IMR-90 (cell line): ENCODE results near the gene CXorf65. TPM values are rescaled to one million over a fixed set of nuclear protein-coding genes. Genes with fewer than 3 reads are reported as not detected.

ENCODE experiments used
- ATAC-seq: fragments of 200-7000 bp; cut with Tn5 transposase; 2 replicates; pipeline ENCODE4 v1.9.1; 2020; ENCODE audit warnings: low read depth, mild to moderate bottlenecking, moderate library complexity
- BruUV-seq: library from RNA; stranded (reverse); fragments of 400-500 nt; replicated peaks from 2 replicates; lab custom pipeline; 2021; lab: Mats Ljungman, UMichigan
- CTCF ChIA-PET: fragments of 300-600 bp; formaldehyde crosslinking; extraction: SDS; loops from one replicate; lab custom pipeline; 2021; ENCODE audit warnings: antibody characterized with exemption; lab: Yijun Ruan, JAX
- POLR2A ChIA-PET: fragments of 300-600 bp; sonication (Branson Sonifier 250); formaldehyde crosslinking; loops from one replicate; lab custom pipeline; 2022; ENCODE audit warnings: antibody characterized with exemption; ENCODE audit not compliant: unreplicated experiment; lab: Charles Lee
- DNase-seq: peaks from one replicate; pipeline ENCODE4 v3.0.0; 2013
- H2AFZ ChIP-seq: replicated peaks from 2 replicates; pipeline ENCODE3; 2013; ENCODE audit warnings: low read length, mild to moderate bottlenecking; ENCODE audit not compliant: poor library complexity
- H2AK5ac ChIP-seq: 2 replicates; pipeline ENCODE4 v1.6.1; 2013; ENCODE audit warnings: low read depth, low read length, inconsistent platforms
- H2AK9ac ChIP-seq: replicated peaks from 2 replicates; pipeline ENCODE3; 2013; ENCODE audit warnings: mild to moderate bottlenecking, low read depth, low read length, moderate library complexity; ENCODE audit not compliant: poor library complexity
- H2BK120ac ChIP-seq: 2 replicates; pipeline ENCODE4 v1.6.1; 2013; ENCODE audit warnings: low read depth, low read length, inconsistent platforms
- H2BK15ac ChIP-seq: 3 replicates; pipeline ENCODE4 v1.6.1; 2013; ENCODE audit warnings: low read depth, low read length, inconsistent platforms
- H2BK20ac ChIP-seq: 2 replicates; pipeline ENCODE4 v1.6.1; 2013; ENCODE audit warnings: low read depth, mild to moderate bottlenecking, inconsistent platforms, low read length, moderate library complexity
- H2BK5ac ChIP-seq: 2 replicates; pipeline ENCODE4 v1.6.1; 2013; ENCODE audit warnings: mild to moderate bottlenecking, low read depth, low read length, inconsistent platforms; ENCODE audit not compliant: poor library complexity, severe bottlenecking
- H3K14ac ChIP-seq: replicated peaks from 2 replicates; pipeline ENCODE4 v1.6.1; 2013; ENCODE audit warnings: low read depth, low read length, inconsistent platforms
- H3K18ac ChIP-seq: 2 replicates; pipeline ENCODE4 v1.6.1; 2013; ENCODE audit warnings: low read depth, low read length, control low read depth
- H3K23ac ChIP-seq: 2 replicates; pipeline ENCODE4 v1.6.1; 2013; ENCODE audit warnings: low read depth, low read length, inconsistent platforms
- H3K27ac ChIP-seq: 2 replicates; pipeline ENCODE4 v1.5.1; 2013; ENCODE audit warnings: mild to moderate bottlenecking, control low read depth, low read length; ENCODE audit not compliant: insufficient read depth
- H3K27me3 ChIP-seq: 2 replicates; pipeline ENCODE4 v1.6.1; 2013; ENCODE audit warnings: low read length; ENCODE audit not compliant: control insufficient read depth, insufficient read depth
- H3K36me3 ChIP-seq: 2 replicates; pipeline ENCODE4 v1.6.1; 2013; ENCODE audit warnings: low read length, mixed read lengths; ENCODE audit not compliant: control insufficient read depth, insufficient read depth
- H3K4ac ChIP-seq: 2 replicates; pipeline ENCODE4 v1.6.1; 2013; ENCODE audit warnings: low read depth, low read length, inconsistent platforms
- H3K4me1 ChIP-seq: 2 replicates; pipeline ENCODE4 v1.6.1; 2013; ENCODE audit warnings: low read length, mixed read lengths; ENCODE audit not compliant: control insufficient read depth, insufficient read depth
- H3K4me2 ChIP-seq: 2 replicates; pipeline ENCODE4 v1.6.1; 2013; ENCODE audit warnings: low read depth, mild to moderate bottlenecking, control low read depth, low read length, moderate library complexity
- H3K4me3 ChIP-seq: 2 replicates; pipeline ENCODE4 v1.5.1; 2013; ENCODE audit warnings: low read depth, mild to moderate bottlenecking, control low read depth, low read length, moderate library complexity; ENCODE audit not compliant: insufficient read depth
- H3K56ac ChIP-seq: 2 replicates; pipeline ENCODE4 v1.6.1; 2013; ENCODE audit warnings: low read length, inconsistent platforms; ENCODE audit not compliant: insufficient read depth; ENCODE audit errors: extremely low read depth
- H3K79me1 ChIP-seq, 2 experiments: 2 replicates each; pipeline ENCODE4 v1.6.1; 2013; ENCODE audit warnings: low read length in 2 of 2, inconsistent platforms in 1 of 2, low read depth in 1 of 2
- H3K9ac ChIP-seq: 2 replicates; pipeline ENCODE4 v1.6.1; 2013; ENCODE audit warnings: low read depth, low read length, control low read depth
- H3K9me1 ChIP-seq: 2 replicates; pipeline ENCODE4 v1.6.1; 2013; ENCODE audit warnings: low read length, inconsistent platforms; ENCODE audit not compliant: insufficient read depth
- H3K9me3 ChIP-seq: 2 replicates; pipeline ENCODE4 v1.6.1; 2013; ENCODE audit warnings: low read length; ENCODE audit not compliant: control insufficient read depth, insufficient read depth
- H4K20me1 ChIP-seq: 2 replicates; pipeline ENCODE4 v1.6.1; 2013; ENCODE audit warnings: low read length, inconsistent platforms; ENCODE audit not compliant: insufficient read depth
- H4K5ac ChIP-seq: 2 replicates; pipeline ENCODE4 v1.6.1; 2013; ENCODE audit warnings: mild to moderate bottlenecking, low read depth, low read length, control low read depth
- H4K8ac ChIP-seq, 2 experiments: 2 replicates each; pipeline ENCODE4 v1.6.1; 2013; ENCODE audit warnings: low read depth in 2 of 2, low read length in 2 of 2, control low read depth in 1 of 2, inconsistent platforms in 1 of 2
- H4K91ac ChIP-seq: 2 replicates; pipeline ENCODE4 v1.6.1; 2013; ENCODE audit warnings: low read depth, low read length, inconsistent platforms; ENCODE audit not compliant: insufficient read depth
- BHLHE40 ChIP-seq: fragments of 150-350 bp; IDR thresholded peaks from 2 replicates; pipeline ENCODE4 v1.6.1; 2016; ENCODE audit warnings: mild to moderate bottlenecking, low read depth, low read length
- CEBPB ChIP-seq: IDR thresholded peaks from 2 replicates; pipeline ENCODE4 v1.6.1; 2012; ENCODE audit warnings: low read depth, low read length, improper control_type of control experiment
- CHD1 ChIP-seq: IDR thresholded peaks from 2 replicates; pipeline ENCODE4 v1.6.1; 2012; ENCODE audit warnings: low read depth, low read length, improper control_type of control experiment
- FOS ChIP-seq: fragments of 150-350 bp; IDR thresholded peaks from 2 replicates; pipeline ENCODE4 v1.6.1; 2016; ENCODE audit warnings: low read depth, low read length
- MAFK ChIP-seq: IDR thresholded peaks from 2 replicates; pipeline ENCODE4 v1.6.1; 2012; ENCODE audit warnings: low read depth, low read length, improper control_type of control experiment
- MAZ ChIP-seq: IDR thresholded peaks from 2 replicates; pipeline ENCODE4 v1.6.1; 2012; ENCODE audit warnings: low read depth, mild to moderate bottlenecking, low read length, improper control_type of control experiment, moderate library complexity, borderline replicate concordance
- MXI1 ChIP-seq: IDR thresholded peaks from 2 replicates; pipeline ENCODE4 v1.6.1; 2012; ENCODE audit warnings: low read depth, mild to moderate bottlenecking, low read length, moderate library complexity, borderline replicate concordance
- POLR2A ChIP-seq: IDR thresholded peaks from 2 replicates; pipeline ENCODE4 v1.6.1; 2012; ENCODE audit warnings: mild to moderate bottlenecking, low read depth, low read length
- RAD21 ChIP-seq: IDR thresholded peaks from 2 replicates; pipeline ENCODE4 v1.6.1; 2012; ENCODE audit warnings: low read length, improper control_type of control experiment
- RCOR1 ChIP-seq: IDR thresholded peaks from 2 replicates; pipeline ENCODE4 v1.6.1; 2012; ENCODE audit warnings: mild to moderate bottlenecking, low read length, improper control_type of control experiment; ENCODE audit not compliant: insufficient replicate concordance
- RFX5 ChIP-seq: IDR thresholded peaks from 2 replicates; pipeline ENCODE4 v1.8.0; 2012; ENCODE audit warnings: low read depth, mild to moderate bottlenecking, low read length, moderate library complexity
- SMC3 ChIP-seq: fragments of 150-350 bp; IDR thresholded peaks from 2 replicates; pipeline ENCODE4 v1.6.1; 2016; ENCODE audit warnings: low read depth, mild to moderate bottlenecking, antibody characterized with exemption, low read length, moderate library complexity
- WGBS, 2 experiments: methylation state at CpG; one replicate each; pipeline versions ENCODE4 v1.1.5 to v1.1.7; 2013; ENCODE audit warnings: missing lambda C conversion rate in 2 of 2; ENCODE audit not compliant: insufficient read length in 1 of 2; ENCODE audit errors: extremely low coverage in 2 of 2; 5-methylcytosine and 5-hydroxymethylcytosine counted together
- dilution Hi-C: fragments of 300-500 bp; cut with HindIII; formaldehyde crosslinking; loops from one replicate; pipeline ENCODE4 v1.14.3; 2018; ENCODE audit warnings: low sequenced_read_pairs; ENCODE audit not compliant: unreplicated experiment
- in situ Hi-C: fragments of 300-500 bp; cut with MboI; formaldehyde crosslinking; loops from 3 replicates; pipeline ENCODE4 v1.14.3; 2019; ENCODE audit warnings: low sequenced_read_pairs, inconsistent platforms, mixed read lengths
- intact Hi-C: fragments of 100-400 bp; cut with micrococcal nuclease; formaldehyde crosslinking; loops from 2 replicates; pipeline ENCODE4 v1.10.0; 2022
- polyA plus RNA-seq, 3 experiments: library from polyadenylated mRNA; depleted of rRNA; stranded (reverse); fragments of >200 nt; gene quantifications; 2 replicates each; pipeline ENCODE4 v1.2.3, GENCODE V29; 2012; ENCODE audit warnings: low replicate concordance in 1 of 3
- total RNA-seq: library from RNA; depleted of rRNA; stranded (reverse); fragments of >200 nt; gene quantifications from 2 replicates; pipeline ENCODE4 v1.2.3, GENCODE V29; 2012
- TF ChIP-seq, protein P1 (sequence below): fragments of 150-350 bp; IDR thresholded peaks from 2 replicates; pipeline ENCODE4 v1.6.1; 2017; ENCODE audit warnings: mild to moderate bottlenecking, antibody characterized with exemption, low read length, low read depth
- TF ChIP-seq, protein P2 (sequence below): fragments of 150-350 bp; IDR thresholded peaks from 2 replicates; pipeline ENCODE4 v1.6.1; 2016; ENCODE audit warnings: low read depth, mild to moderate bottlenecking, low read length, moderate library complexity, borderline replicate concordance
- TF ChIP-seq, protein P3 (sequence below): conservative IDR thresholded peaks from 2 replicates; pipeline ENCODE4 v1.5.1; 2012; ENCODE audit warnings: mild to moderate bottlenecking, low read depth, low read length, improper control_type of control experiment

Gene CXorf65
- total and polyA plus RNA-seq, 2 of the 4 experiments (the other 2 are of a cell fraction): not detected

DNA sequence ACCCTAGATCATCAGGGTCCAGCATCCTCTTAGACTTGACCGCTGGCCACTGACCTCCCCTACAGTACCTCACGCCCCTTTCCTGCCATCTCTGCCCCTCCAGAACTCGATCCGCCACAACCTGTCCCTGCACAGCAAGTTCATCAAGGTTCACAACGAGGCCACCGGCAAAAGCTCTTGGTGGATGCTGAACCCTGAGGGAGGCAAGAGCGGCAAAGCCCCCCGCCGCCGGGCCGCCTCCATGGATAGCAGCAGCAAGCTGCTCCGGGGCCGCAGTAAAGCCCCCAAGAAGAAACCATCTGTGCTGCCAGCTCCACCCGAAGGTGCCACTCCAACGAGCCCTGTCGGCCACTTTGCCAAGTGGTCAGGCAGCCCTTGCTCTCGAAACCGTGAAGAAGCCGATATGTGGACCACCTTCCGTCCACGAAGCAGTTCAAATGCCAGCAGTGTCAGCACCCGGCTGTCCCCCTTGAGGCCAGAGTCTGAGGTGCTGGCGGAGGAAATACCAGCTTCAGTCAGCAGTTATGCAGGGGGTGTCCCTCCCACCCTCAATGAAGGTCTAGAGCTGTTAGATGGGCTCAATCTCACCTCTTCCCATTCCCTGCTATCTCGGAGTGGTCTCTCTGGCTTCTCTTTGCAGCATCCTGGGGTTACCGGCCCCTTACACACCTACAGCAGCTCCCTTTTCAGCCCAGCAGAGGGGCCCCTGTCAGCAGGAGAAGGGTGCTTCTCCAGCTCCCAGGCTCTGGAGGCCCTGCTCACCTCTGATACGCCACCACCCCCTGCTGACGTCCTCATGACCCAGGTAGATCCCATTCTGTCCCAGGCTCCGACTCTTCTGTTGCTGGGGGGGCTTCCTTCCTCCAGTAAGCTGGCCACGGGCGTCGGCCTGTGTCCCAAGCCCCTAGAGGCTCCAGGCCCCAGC is 5.7 kb downstream of the CXorf65 start:
- in situ Hi-C loops: no loop called here
- POLR2A ChIA-PET: interaction anchor here (0.6 kb wide), 1 partner anchor 15 kb away, joined by 3 read pairs; no protein-coding TSS in a partner anchor
- no peak overlapping the region for H2AK9ac ChIP-seq
- TF ChIP-seq CEBPB (no peak), RCOR1 (no peak), BHLHE40 (no peak), MAZ (no peak), FOS (no peak), RFX5 (no peak), RAD21 (no peak), MAFK (no peak), SMC3 (no peak), CHD1 (no peak), MXI1 (no peak), POLR2A (no peak)
- TF ChIP-seq, protein P1, sequence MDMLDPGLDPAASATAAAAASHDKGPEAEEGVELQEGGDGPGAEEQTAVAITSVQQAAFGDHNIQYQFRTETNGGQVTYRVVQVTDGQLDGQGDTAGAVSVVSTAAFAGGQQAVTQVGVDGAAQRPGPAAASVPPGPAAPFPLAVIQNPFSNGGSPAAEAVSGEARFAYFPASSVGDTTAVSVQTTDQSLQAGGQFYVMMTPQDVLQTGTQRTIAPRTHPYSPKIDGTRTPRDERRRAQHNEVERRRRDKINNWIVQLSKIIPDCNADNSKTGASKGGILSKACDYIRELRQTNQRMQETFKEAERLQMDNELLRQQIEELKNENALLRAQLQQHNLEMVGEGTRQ: no peak
- TF ChIP-seq, protein P2, sequence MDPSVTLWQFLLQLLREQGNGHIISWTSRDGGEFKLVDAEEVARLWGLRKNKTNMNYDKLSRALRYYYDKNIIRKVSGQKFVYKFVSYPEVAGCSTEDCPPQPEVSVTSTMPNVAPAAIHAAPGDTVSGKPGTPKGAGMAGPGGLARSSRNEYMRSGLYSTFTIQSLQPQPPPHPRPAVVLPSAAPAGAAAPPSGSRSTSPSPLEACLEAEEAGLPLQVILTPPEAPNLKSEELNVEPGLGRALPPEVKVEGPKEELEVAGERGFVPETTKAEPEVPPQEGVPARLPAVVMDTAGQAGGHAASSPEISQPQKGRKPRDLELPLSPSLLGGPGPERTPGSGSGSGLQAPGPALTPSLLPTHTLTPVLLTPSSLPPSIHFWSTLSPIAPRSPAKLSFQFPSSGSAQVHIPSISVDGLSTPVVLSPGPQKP: no peak
- TF ChIP-seq, protein P3, sequence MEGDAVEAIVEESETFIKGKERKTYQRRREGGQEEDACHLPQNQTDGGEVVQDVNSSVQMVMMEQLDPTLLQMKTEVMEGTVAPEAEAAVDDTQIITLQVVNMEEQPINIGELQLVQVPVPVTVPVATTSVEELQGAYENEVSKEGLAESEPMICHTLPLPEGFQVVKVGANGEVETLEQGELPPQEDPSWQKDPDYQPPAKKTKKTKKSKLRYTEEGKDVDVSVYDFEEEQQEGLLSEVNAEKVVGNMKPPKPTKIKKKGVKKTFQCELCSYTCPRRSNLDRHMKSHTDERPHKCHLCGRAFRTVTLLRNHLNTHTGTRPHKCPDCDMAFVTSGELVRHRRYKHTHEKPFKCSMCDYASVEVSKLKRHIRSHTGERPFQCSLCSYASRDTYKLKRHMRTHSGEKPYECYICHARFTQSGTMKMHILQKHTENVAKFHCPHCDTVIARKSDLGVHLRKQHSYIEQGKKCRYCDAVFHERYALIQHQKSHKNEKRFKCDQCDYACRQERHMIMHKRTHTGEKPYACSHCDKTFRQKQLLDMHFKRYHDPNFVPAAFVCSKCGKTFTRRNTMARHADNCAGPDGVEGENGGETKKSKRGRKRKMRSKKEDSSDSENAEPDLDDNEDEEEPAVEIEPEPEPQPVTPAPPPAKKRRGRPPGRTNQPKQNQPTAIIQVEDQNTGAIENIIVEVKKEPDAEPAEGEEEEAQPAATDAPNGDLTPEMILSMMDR: no peak

More for the DNA sequence above, 5.7 kb downstream of the CXorf65 start:
- Histone ChIP-seq H3K4me3 (no peak overlapping the region), H3K27me3 (peaks cover 21% of the 10 kb centered on the region), H2AK5ac (no peak overlapping the region), H3K23ac (no peak overlapping the region), H4K8ac (no peak overlapping the region), H3K36me3 (no peaks in the 10 kb centered on the region), H3K27ac (no peak overlapping the region), H3K4me1 (no peaks in the 10 kb centered on the region), H2BK120ac (no peak overlapping the region), H3K9ac (no peak overlapping the region), H3K4me2 (no peak overlapping the region), H2BK15ac (no peak overlapping the region), H3K4ac (no peak overlapping the region), H4K20me1 (no peaks in the 10 kb centered on the region), H4K5ac (no peak overlapping the region), H4K91ac (no peak overlapping the region), H2BK5ac (no peak overlapping the region), H2AFZ (no peak overlapping the region), H2BK20ac (no peak overlapping the region), H3K56ac (no peak overlapping the region), H3K79me1 (no peaks in the 10 kb centered on the region), H3K14ac (no peak overlapping the region), H3K9me3 (no peaks in the 10 kb centered on the region), H3K18ac (no peak overlapping the region), H3K9me1 (no peaks in the 10 kb centered on the region)
- 48% methylated on average over 8 of the region's 31 CpGs; no CpG with 5 or more reads in 1 of the 2 experiments for WGBS, 2 experiments
- no TSS peak for BruUV-seq
- intact Hi-C loops (no loop called here), dilution Hi-C loops (no loop called here)
- ATAC-seq (no peak), DNase-seq (no peak)
- CTCF ChIA-PET: no interaction called here
